RPMI7951 (cell line): ENCODE measurements around the gene PGPEP1. TPM values are rescaled to one million over a fixed set of nuclear protein-coding genes. Genes with fewer than 3 reads are reported as not detected.

Source experiments
- DNase-seq: peaks from one replicate; pipeline ENCODE4 v3.0.0-alpha.2; 2012; ENCODE audit warnings: low read depth
- total RNA-seq: library from RNA; depleted of rRNA; stranded (reverse); fragments of >200 nt; shearing (Covaris generic); gene quantifications from 2 replicates; pipeline ENCODE4 v1.2.3, GENCODE V29; 2014; rRNA removed

PGPEP1 gene
- 10.7 and 11.9 TPM in 2 replicates for total RNA-seq

GRCh38 chr19:18340190-18340989 is at the start of gene PGPEP1:
PGPEP1 (plus strand) TSS chr19:18340598; CDS start chr19:18340682, 84 bp downstream.
- DNase-seq: peak; percentile 65

- DNase-seq: no peak
Measured at GRCh38 chr19:18291019-18291524, 49.3 kb upstream of the PGPEP1 start.

- peak; percentile 79 for DNase-seq
Measured at GRCh38 chr19:18291590-18292461, 48.6 kb upstream of the PGPEP1 start.

GRCh38 chr19:18292462-18292809 is 48.0 kb upstream of the PGPEP1 start:
- no peak for DNase-seq

- DNase-seq: peak; percentile 77
Measured at GRCh38 chr19:18292810-18293641, 47.4 kb upstream of the PGPEP1 start.

GRCh38 chr19:18293642-18294466 is 46.5 kb upstream of the PGPEP1 start:
- no peak for DNase-seq

GRCh38 chr19:18294467-18294864 is 45.9 kb upstream of the PGPEP1 start:
- no peak for DNase-seq

GRCh38 chr19:18295034-18295451 is 45.4 kb upstream of the PGPEP1 start:
- no peak for DNase-seq

- peak; percentile 16 for DNase-seq
Measured at GRCh38 chr19:18297308-18297707, 43.1 kb upstream of the PGPEP1 start.

- DNase-seq: peak; percentile 15
Measured at GRCh38 chr19:18298601-18299000, 41.8 kb upstream of the PGPEP1 start.

- no peak for DNase-seq
Measured at GRCh38 chr19:18299654-18300053, 40.7 kb upstream of the PGPEP1 start.

GRCh38 chr19:18300930-18301717 is 39.3 kb upstream of the PGPEP1 start:
- peak; percentile 87 for DNase-seq

- no peak for DNase-seq
Measured at GRCh38 chr19:18301718-18302111, 38.7 kb upstream of the PGPEP1 start.

GRCh38 chr19:18304208-18304457 is 36.3 kb upstream of the PGPEP1 start:
- DNase-seq: no peak

- DNase-seq: peak; percentile 89
Measured at GRCh38 chr19:18304458-18305310, 35.7 kb upstream of the PGPEP1 start.

GRCh38 chr19:18306209-18306887 is 34.0 kb upstream of the PGPEP1 start:
- no peak for DNase-seq

- no peak for DNase-seq
Measured at GRCh38 chr19:18306888-18307260, 33.5 kb upstream of the PGPEP1 start.

- no peak for DNase-seq
Measured at GRCh38 chr19:18307271-18307681, 33.1 kb upstream of the PGPEP1 start.
